Measurements from ENCODE around the gene ZNHIT2. TPM values are rescaled to one million over a fixed set of nuclear protein-coding genes. Genes with fewer than 3 reads are reported as not detected.

ZNHIT2 gene
- total RNA-seq, 4 donors from 2014 or later = 4.6 to 9.6 (median 5.7) TPM; not detected in 1

- no peaks in the 10 kb centered on the region for H3K9me3 ChIP-seq
- H3K4me3 ChIP-seq = no peak overlapping the region
- DNase-seq = no peak
- intact Hi-C loops (cut with DNase I; ENCODE audit: low total_unique reads) = no loop called here
- no peak overlapping the region for H3K27ac ChIP-seq
- TF ChIP-seq POLR2A (IDR thresholded peaks at IDR 0.05) (no peak), CTCF (IDR thresholded peaks at IDR 0.05) (no peak)
- H3K36me3 ChIP-seq = no peaks in the 10 kb centered on the region
- peaks cover 0 to 4% of the 10 kb centered on the region in 2 donors for H3K4me1 ChIP-seq
- no peaks in the 10 kb centered on the region for H3K27me3 ChIP-seq
Observed at GRCh38 chr11:65128182-65129145, 11.0 kb upstream of the ZNHIT2 start.

GRCh38 chr11:65127473-65128181 is 10.1 kb upstream of the ZNHIT2 start:
- no peaks in the 10 kb centered on the region for H3K27me3 ChIP-seq
- no peaks in the 10 kb centered on the region for H3K4me1 ChIP-seq
- H3K36me3 ChIP-seq = no peaks in the 10 kb centered on the region
- no peak for DNase-seq
- no peak overlapping the region for H3K4me3 ChIP-seq
- H3K9me3 ChIP-seq = no peaks in the 10 kb centered on the region
- intact Hi-C loops (cut with DNase I; ENCODE audit: low total_unique reads) = no loop called here
- TF ChIP-seq CTCF (IDR thresholded peaks at IDR 0.05) (no peak), POLR2A (IDR thresholded peaks at IDR 0.05) (no peak)
- H3K27ac ChIP-seq = no peak overlapping the region

GRCh38 chr11:65126624-65127274 is 9.2 kb upstream of the ZNHIT2 start:
- H3K36me3 ChIP-seq = no peaks in the 10 kb centered on the region
- H3K4me1 ChIP-seq = no peaks in the 10 kb centered on the region
- H3K27ac ChIP-seq = no peak overlapping the region
- TF ChIP-seq CTCF (IDR thresholded peaks at IDR 0.05) (no peak), POLR2A (IDR thresholded peaks at IDR 0.05) (no peak)
- DNase-seq = no peak
- H3K27me3 ChIP-seq = no peaks in the 10 kb centered on the region
- intact Hi-C loops (cut with DNase I; ENCODE audit: low total_unique reads) = no loop called here
- no peaks in the 10 kb centered on the region for H3K9me3 ChIP-seq
- no peak overlapping the region for H3K4me3 ChIP-seq

GRCh38 chr11:65125197-65126056 is 7.9 kb upstream of the ZNHIT2 start:
- intact Hi-C loops (cut with DNase I; ENCODE audit: low total_unique reads) = no loop called here
- H3K4me1 ChIP-seq = peaks cover 5 to 9% of the 10 kb centered on the region in 2 donors
- no peaks in the 10 kb centered on the region for H3K9me3 ChIP-seq
- no peak overlapping the region for H3K27ac ChIP-seq
- no peak for DNase-seq
- no peak overlapping the region for H3K4me3 ChIP-seq
- H3K27me3 ChIP-seq = no peaks in the 10 kb centered on the region
- no peak for TF ChIP-seq POLR2A (IDR thresholded peaks at IDR 0.05)
- TF ChIP-seq CTCF (IDR thresholded peaks at IDR 0.05) = no peak
- no peaks in the 10 kb centered on the region for H3K36me3 ChIP-seq
